ENCODE measurements around the gene TMCC1.
A peak's percentile ranks its signal among the peaks of the same experiment; 100 is the strongest.

Gene TMCC1

DNA sequence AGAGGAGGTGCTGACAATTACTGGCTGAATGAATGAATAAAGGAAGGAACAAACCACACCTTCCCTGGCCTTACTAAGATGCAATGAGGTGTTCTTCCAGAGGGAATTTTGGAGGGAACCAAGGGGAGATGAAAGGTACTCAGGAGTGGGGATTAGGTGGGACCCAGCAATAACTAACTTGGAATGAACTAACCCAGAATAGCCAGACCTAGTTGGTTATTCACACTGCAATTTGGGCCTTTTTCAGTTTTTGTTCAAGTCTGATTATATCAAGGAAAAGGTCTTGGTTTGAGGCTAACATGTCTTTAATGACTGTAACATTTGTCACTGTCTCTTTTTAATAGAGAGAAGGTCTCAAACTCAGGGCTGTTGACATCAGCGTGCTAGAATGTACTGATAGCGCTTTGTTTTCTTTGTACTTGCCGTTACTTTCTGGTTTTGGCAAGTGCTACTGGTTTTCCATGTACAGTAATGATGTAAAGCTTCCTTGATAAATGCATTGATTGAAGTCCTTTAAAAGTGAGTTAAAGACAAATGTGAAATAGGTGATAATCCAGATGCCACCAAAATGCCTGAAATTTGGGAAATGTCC, 283.8 kb downstream of the TMCC1 start:
- no peak for DNase-seq (ENCODE audit: low spot score)

DNA sequence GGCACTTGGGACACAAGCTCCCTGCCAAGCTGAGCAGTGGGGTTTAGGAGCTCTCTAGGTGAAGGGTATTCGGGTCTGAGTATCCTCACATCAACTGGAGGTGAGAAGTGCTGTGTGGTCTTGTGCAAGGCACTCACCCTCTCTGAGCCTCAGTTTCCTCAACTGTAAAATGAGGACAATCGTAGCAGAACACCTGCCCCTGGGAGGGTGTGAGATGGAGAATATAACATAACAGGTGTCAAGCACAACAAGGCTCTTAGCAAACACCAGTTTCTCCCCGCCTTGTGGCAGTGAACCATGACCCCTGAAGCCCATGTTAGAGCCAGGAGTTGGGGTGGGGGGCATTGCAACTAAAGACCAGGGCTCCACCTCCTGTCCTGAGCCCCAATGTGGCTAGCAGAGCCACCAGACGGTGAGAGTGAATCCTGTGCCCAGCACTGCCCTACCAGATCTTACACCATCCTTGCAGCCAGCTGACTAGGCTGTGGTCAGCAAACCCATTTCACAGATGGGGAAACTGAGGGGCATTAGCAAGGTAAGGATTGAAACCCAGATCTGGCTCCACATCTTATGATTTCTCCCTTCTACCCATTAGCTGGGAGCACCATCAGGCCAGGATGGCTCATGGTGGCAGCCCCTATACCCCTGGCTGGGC, 284.4 kb downstream of the TMCC1 start:
- no peak for DNase-seq (ENCODE audit: low spot score)

DNA sequence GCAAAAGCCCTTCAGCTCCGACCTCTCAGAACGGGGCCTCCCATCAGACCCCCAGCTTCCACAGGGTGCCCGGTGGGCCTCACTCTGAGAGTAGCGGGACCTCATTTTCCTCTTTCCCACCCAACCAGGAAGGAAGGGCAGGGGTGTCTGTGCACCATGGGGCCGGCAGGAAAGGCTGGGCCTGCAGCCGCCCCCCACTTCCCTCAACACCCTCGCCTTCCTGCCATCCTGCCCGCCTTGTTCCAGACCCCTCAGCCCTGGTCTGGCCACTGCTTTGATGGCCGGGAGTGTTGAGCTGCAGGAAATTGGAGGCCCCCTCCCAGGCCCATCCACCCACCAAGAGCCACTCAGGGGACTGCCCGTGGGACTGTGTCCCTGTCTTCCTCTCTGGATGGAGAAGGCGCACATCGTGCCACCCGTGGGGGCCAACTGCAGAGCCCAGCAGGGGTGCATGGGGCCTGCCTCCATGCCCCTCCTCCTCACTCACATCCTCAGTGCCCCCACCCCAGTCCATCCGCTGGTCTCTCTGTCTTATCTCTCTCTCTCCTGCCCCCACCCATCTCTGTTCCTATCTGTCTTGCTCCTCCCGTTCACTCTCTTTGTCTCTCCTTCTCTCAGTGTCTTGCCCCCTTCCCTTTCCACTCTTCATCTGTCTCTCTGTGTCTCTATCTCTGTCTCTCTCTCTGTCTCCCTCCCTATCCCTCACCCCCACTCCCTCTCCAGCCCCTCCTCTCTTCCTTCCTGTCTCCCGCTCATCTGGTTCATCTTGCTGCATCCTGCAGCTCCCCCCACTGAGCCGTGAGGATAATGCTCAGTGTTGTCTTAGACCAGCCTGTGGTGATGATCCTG, 285.2 kb downstream of the TMCC1 start:
- no peak for DNase-seq (ENCODE audit: low spot score)

DNA sequence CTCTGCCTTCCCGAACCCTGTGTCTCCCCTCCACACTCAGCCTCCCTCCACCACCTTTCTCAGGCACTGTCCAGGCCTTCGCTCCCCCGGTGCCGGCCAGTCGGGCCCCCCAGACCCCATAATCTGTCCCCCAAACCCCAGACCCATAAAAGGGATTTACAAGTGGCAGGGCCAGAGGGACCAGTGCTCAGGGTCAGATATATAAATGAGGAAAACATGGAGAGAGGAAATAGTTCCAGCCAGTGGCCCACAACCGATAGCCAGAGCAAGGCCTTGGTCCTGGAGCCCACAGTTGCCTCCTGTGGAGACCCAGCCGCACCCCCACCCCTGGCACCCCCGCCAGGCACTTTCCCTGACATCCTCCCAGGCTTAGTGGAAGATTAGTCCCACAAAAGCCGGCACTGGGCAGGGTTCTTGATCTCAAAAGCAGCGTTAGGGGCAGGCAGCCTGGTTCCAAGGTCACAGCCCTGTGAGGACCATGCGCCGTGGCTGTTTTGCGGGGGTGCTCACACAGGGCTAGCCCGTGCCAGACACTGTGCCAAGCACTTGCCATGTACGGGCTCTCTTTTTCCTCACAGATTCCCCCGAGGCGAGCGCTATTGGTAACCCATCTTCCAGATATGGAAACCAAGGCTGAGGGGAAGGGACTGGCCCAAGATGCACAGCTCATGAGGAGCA, 286.0 kb downstream of the TMCC1 start:
- no peak for DNase-seq (ENCODE audit: low spot score)

DNA sequence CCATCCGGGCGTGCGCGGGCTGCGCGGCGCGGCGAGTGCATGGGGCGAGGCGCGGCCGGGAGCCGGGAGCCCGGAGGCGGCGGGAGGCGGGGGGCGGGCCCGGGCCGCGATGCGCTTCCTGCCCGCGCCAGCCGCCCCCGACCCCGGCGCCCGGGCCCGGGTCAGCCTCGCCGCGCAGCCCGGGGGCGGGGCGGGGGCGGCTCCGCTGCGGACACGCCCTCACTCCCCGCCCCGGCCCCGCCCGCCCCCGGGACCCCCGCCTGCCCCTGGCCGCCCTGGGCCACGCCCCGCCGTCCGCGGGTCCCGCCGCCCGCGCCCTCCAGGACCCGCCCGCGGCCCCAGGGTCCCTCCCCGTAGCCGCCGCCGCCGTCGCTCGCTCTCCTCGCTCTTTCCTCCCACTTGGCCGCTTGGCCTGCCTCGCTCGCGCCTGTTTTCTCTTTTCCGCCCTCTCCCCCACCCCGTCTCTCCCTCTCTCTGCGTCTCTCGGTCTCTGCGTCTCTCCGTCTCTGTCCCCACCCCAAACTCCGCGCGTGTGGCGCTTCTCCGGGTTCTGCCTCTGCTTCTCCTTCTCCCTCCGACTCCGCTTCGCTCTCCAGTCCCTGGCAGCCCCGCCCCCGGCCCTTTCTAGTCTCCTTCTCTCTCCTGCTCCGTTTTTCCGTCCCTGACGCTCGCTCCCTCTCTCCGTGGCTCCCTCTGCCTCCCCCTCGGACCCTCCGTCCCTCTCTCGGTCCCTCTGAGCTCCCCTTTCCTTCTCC, 286.7 kb downstream of the TMCC1 start, which contains the start of gene PLXND1:
Gene PLXND1 (minus strand): TSS at position 41 of the 755 bp plus-strand sequence. CDS start 37 bp downstream, at position 4.
- DNase-seq (ENCODE audit: low spot score) = peak; percentile 94

DNA sequence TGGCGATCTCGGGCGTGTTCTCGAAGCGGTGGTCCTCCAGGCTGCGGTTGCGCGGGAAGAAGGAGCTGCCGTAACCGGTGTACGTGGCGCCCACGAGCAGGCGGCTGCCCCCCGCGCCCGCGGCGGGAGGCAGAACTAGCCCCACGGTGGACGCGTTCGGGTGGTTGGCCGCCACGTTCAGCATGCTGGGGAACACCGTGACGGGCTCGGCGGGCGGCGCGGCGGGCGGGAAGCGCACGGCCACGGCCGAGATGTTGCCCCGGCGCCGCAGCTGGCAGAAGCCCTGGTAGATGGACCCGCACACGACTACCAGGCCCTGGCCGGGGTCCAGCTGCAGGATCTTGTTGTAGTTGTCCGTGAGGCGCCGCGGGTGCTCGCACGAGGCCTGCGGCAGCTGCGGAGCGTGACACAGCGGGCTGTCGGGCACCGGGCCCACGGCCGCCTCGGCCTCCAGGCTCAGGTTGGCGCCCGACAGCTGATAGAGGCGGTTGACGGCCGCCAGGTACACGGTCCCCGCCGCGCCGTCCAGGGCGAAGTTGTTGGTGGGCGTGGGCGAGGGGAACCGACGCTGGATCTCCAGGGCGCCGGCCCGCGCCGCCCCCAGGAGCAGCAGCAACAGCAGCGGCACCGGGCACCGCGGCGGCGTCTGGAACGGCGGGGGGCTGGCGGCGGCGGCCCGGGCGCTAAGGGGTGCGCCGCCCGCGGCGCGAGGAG, 287.4 kb downstream of the TMCC1 start:
- peak; percentile 73 for DNase-seq (ENCODE audit: low spot score)

DNA sequence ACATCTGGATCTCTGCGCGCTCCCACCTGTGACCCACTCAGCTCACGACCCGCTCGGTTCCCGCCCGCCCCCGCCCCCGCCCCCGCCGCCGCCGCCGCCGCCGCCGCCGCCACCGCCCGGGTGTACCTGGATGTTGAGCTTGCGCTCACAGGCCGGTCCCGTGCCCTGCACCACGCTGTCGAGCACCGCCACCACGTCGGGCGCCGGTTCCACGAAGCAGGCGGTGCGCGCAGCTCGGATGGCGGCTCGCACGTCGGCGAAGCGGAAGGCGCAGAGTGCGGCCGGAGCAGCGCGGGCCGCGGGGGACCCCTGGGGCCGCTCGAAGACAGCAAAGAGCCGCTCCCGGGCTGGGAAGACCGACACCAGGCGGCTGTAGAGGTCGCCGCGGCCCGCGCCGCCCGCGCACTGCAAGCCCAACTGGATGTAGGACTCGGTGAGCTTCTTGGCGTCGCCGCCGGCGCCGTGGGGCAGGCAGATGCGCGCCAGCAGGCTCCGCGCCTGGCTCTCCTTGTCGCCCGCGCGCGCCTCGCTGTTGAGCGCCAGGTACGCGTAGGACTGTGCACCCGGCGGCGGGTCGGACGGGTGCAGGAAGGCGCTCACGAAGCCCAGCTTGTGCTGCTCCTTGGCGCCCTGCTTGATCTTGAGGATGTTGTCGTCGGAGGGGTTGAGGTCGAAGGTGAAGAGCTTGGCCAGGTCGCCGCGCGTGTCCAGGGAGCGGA, 288.1 kb downstream of the TMCC1 start:
- peak; percentile 83 for DNase-seq (ENCODE audit: low spot score)

DNA sequence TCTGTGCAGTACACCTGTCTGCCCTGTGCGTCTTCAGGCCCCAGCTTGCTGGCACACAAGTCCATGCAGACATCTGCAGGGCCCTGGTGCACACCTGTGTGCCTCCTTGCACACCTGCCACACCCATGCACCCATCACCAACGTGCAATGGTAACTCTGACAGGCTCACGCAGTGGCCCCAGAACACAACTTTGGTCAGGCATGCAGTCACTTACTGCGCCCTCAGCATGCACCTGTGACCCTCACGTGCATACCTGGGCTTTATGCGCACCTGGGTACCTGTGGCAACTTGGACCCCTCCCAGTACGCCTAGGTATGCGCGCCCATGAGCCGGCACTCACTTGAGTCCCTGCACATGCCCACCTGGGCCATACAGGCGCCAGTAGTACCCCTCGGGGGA, 288.7 kb downstream of the TMCC1 start:
- DNase-seq (ENCODE audit: low spot score) = no peak

DNA sequence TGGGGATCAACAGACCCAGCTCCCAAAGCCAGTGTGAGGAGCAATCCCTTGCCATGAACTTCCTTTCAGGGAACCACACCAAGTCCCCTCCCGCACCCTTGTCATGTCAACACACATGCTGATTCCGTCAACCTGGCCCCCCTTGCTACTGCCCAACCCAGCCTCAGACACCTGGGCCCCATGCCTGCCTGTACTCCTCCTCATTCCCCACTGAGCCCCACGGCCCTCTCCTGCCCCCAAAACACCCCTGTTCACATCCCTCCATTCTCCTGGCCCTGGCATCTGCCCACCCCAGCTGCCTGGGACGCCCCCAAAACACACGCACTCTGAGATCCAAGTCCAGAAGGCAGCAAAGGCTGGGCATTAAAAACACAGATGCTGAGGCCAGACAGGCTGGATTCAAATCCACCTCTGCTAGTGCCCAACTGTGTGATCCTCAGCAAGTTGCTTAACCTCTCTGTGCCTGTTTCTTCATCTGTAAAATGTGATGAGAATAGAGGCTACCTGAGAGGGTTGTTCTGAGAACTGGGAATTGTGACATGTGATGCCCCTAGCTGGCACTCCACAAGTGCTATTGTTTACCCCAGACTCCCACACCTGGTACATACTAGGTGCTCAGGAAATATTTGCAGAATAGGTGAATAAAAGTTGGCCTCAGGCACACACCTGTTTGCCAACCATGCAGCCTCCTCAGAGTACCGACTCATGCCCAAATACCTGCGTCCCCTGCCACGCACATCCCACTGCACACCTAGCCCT, 289.3 kb downstream of the TMCC1 start:
- no peak for DNase-seq (ENCODE audit: low spot score)

DNA sequence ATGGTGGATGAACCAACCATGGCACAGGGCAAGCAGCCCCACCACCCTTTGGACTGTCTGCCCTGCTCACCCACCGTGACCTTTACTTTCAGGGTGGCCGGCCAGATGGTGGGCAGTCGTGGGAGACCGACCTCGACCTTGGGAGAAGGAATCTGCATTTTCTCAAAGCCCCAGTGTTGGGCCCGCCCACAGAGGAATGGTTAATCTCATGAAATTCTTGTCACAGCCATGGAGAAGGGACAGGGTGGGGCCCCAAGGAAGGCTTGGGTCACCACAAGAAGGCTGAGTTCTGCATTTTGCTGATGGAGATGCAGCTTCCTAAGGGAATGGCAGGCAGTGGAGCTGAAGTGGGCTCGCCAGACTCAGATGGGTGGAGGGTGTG, 290.0 kb downstream of the TMCC1 start:
- DNase-seq (ENCODE audit: low spot score) = no peak

DNA sequence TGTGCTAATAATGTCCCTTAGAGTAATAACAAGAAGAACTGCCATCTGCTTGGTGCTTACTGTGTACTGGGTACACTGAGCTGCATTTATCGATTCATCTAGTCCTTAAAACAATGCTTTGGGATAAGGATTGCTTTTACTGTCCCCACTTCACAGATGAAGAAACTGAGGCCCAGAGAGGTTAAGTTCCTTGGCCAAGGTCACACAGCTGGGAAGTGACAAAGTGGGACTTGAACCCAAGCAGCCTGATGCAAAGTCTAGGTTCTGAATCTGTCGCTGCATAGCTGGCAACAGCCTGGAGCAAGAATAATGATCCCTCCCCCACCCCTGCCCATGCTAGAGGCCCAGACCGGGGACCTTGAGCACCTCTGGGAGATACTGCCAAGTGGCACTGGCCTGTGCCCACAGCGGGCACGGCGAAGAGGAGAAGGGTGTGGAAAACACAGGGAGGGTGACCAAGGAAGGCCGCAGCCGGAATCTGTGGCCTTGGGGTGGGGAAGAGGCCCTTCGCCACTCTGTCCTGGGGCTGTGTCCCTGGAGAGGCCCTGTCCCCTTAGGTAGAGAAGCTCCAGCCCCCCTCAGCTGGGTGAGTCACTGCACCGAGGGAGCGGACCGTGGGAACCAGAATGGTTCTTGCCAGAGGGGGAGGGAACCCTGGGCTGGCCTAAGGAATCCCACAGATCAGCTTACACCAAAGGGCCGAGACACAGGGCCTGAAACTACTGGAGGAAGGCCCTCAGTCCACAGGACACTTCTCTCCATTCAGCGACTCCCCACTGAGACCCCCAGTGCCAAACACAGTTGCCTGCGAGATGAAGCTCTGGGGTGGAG, 290.6 kb downstream of the TMCC1 start:
- no peak for DNase-seq (ENCODE audit: low spot score)

DNA sequence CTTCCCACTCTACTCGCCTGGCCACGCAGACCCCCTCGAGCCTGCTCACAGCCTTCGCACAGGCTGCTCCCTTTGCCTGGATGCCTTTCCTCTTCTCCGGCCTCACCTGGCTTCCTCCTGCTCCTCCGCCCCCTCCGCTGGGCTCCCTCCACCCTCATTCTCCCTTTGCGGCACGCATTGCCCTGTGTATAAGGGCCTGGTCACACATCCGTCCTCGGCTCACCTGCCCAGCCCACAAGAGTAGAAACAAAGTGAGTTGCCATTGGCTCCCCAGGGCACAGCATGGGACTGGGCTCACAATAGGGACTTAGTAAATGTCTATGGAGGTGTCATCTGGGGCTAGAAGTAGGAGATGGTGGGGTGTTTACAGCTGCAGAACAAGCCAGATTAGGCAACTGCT, 291.2 kb downstream of the TMCC1 start:
- DNase-seq (ENCODE audit: low spot score) = no peak

DNA sequence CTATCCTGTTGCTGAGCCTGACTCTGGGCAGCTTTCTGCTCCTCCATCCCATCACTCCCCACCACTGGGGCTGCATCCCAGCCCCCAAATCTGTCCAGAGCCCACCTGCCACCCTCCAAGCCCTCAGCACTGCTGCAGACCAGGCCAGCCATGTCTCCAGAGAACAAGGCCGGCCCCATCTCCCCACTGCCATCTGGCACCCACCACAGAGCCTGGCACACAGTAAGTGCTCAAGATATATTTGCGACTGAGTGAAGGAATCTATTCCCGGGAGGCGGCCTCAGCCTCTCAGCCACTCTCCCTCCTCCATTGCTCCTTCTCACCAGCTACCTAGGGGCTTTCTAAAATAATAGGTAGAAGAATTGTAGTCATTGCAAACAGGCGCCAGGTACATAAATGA, 291.8 kb downstream of the TMCC1 start:
- DNase-seq (ENCODE audit: low spot score) = no peak

DNA sequence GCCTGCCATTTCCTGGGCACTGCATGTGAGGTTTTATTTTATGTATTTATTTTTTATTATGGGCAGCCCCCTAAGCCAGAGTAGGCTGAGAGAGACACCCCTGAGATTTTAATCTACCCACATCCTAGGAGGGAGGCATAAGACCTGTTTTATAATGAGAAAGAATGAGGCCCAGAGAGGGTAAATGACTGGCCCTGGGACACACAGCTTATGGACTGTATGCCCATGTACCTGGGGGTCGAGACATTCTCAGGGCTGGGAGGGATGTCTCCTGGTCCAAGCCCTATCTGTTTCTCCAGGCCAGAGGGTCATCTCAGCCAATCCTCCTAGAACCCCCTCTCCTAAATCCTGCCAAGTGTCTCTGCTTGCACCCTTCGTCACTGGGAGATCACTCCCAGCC, 293.2 kb downstream of the TMCC1 start:
- no peak for DNase-seq (ENCODE audit: low spot score)

DNA sequence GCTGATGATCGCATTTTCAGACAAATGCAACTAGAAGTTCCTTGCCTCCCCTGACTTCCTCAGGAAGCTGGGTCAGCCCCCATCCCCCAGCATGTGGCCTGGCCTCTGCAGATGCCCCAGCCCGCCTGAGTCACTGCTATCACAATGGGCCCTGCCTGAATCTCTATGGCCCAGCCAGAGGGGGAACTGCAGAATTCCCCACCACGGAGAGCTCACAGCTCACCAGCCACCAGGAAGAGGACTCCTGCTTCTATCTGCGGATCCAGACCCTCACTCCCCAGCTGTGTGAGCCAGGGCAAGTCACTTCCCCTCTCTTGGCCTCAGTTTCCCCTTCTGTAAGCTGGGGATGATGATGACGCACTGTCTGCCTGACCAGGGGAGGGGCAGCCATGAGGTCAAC, 293.9 kb downstream of the TMCC1 start:
- DNase-seq (ENCODE audit: low spot score) = no peak

DNA sequence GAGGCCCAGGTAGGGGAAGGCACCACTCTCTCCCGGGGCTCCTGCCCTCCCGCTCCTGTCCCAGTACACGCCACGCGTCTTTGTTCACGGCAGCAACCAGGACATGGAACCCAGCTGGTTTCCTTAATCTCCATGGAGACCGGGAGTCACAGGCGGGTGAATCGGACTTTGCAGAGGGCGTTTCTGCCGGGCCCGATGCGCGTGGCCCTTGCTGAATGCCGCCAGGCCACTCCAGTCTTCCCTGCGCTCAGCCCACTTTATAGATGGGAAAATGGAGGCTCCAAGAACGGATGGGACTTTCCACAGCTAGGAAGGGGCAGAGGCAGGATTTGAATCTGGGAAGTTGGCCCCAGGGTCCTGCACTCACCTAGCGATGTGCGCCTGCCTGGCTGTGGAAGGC, 294.4 kb downstream of the TMCC1 start:
- DNase-seq (ENCODE audit: low spot score) = no peak

DNA sequence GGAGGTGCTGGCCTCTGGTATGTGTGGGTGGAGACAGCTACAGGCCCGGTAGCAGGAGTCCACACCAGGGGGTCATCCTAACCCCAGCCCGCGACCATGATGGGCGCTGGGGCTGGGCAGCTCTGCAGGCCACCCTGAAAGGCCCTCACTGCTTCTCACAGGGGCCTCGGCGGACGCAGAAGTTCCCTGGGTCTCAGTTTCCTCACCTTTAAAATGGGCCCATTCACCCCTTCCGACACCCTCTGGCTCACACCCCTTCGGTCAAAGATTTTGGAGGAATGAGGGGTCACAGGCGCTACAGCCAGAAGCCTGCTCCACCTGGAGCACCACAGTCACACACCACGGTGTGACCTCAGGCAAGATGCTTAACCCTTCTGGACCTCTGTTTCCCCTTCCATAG, 295.0 kb downstream of the TMCC1 start:
- DNase-seq (ENCODE audit: low spot score) = no peak

DNA sequence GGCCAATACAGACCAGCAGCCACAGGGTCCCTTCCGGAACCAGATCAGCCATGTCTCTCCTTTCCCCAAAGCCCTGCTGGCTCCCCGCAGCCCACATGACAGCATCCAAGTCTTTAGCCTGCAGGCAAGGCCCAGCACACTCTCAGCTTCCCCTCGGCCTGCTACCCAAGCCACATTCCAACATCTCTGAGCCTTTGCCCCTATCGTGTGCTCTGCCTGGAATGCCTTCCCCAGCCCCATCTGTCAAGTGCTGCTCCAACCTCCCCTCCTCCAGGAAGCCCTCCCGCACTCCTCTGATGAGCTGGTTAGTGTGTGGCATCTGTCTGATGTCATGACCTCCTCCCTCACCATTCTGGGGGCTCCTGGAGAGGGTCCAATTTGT, 295.5 kb downstream of the TMCC1 start:
- no peak for DNase-seq (ENCODE audit: low spot score)
